ENCODE measurements around the gene RAET1L.
"Not testable (repeated sequence)": the region's sequence is repeated elsewhere in the genome, so short reads cannot be mapped to it uniquely, and the experiment has no call there.

Gene RAET1L

DNA sequence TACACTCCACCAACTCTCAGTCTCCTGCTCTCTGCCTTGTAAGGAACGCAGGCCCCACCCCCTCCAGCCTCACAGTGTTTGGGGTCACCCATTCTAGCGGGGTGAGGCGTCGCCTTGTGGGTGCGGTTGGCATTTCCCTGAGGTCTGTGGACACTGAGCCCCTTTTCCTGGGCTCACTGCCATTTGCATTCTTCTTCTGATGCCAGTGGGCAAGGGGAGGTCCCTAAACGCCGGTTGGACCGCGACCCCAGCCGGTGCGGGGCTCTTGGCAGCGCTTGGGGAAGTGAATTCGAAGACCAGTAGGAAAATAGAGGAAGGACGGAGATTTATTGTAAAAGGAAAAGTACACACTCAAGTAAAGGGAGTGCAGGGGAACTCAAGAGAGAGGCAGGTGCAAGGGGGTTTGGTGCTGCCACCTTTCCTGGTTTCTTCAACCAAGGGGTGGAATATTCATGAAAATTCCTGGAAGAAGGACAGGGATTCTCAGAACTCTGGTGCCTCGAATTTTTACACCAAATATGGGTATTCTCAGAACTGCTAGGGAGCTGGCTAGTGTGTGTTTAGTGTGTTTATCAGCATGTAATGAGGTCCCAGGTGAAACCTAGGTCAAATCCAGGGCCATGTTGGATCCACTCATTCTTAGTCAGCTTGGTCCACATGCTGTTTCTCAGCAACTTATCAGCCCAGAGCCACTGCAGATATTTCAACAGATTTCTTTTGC lies 9.9 kb downstream of the RAET1L start:
- not testable (repeated sequence) for DNase-seq

DNA sequence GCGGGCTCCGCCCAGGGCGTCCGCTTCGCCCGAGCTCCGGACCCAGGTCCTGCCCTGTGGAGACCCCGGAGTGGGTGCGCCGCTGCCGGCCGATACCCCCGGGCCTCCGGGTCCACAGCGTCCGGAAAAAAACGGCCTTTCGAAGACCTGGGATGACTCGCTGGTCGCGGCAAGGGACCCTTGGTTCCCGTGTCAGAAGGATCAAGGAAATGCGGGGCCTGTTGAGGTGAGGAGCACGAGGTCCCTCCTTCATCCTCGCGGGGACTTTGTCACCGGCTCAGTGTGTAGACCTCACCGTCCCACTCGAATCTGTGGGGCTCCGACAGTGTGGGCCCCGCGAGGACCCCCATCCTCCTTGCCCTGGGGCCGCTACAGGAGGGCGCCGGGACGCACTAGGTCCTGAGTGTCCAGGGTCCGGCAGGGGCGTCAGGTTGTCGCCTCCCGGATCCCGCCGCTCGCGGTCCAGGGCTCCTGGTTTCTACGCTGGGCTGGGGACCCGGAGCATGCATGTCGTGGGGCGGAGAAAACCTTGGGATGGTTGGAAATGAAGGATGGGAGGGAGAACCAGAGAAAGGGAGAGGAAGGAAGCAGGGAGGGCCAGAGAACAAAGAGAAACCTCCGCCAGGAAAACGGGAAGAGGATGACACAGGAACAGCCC lies 10.6 kb downstream of the RAET1L start:
- not testable (repeated sequence) for DNase-seq

DNA sequence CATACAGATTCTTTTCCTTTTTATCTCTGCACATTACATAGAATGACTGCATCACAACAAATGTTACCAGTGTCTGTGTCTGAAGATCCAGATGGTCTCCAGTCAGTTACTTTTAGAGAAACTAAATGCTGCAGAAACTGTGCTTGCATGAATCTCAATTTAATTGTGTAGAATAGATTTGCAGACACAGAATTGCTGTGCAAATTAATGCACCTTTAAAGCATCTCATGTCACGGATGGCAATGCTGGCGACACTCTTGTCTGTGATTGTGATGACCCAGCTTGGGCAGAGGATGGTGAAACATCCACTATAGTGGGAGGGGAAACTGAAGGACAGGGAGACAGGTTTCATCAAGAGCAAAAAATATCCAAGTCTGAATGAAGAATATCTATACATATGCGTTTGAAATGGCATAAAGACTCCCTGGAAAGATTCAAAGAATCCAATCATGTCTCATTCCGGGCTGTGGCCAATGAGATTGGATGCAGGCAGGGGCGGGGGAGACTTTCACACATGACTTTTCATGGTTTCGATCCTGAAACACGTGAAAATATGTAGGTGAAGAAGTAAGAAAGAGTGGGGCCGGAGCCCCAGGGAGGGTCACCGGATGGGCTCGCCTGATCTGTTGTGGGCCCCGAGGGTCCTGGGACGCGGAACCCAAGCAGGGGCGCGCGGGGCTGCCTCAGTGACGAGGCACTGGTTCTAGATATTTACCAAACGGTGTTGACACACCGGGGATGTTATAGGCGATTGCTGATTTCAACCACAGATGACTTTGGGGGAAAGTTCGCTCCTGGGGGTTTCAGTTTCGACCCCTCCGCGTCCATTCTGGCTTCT lies 11.3 kb downstream of the RAET1L start:
- not testable (repeated sequence) for DNase-seq

DNA sequence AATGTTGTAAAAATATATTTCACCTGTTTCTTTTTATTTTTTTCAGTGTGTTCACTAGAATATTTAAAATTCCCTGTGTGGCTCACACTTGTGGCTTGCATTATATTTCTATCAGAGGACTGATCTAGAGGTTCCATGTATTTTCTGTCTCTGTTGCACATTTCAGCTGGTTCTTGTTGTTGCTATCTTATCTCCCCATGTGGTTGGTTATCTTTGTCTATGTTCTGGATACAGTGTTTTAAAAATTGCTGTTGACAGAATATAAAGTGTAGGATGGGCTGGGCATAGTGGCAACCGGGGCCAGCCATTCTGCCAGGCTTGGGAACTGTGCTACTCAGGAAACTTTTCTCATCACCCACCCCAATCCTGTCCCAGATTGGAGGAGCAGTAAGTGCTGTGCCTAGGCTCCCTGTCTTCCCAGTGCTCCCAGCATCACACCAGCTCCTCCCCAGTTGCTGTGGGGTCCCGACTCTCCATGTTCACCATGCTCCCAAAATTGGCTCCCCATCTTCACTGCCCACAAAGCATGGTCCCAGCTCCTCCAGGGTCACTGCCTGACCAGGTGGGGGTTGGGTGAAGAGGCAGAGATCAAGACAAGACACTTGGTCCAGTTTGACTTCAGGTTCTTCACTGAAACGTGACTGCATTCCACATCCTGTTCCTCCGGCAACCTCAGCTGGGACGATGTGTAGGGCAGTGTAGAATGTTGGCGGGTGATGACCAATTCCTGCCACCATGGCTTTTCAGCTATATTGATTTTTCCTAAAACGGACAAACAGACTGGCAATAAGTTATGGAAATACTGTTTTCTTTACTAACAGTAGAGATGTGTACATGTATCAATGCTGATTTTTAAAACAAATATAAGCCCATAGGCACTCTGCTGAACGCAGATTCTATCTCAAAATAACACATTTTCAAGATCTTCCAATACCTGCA lies 12.2 kb downstream of the RAET1L start:
- DNase-seq = not testable (repeated sequence)

DNA sequence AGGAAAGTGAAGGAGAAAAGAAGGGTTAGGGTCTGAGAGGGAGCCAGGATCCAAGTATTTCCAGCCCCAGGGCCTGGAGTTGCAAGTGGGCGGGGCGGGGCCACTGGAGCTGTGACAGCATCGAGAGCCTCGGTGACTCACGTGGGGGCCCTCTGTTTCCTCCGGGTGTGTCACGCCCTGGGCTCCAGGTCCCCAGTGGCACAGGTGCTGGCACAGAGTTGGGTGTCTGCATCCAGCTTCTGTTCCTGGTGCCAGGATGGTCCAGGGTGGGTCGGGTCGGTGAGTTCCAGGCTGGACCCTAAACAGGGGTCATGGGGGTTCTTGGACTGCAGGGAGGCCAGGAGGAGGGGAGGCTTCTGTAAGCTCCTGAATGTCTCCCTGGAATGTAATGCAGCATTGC lies 16.7 kb downstream of the RAET1L start:
- no peak for DNase-seq

DNA sequence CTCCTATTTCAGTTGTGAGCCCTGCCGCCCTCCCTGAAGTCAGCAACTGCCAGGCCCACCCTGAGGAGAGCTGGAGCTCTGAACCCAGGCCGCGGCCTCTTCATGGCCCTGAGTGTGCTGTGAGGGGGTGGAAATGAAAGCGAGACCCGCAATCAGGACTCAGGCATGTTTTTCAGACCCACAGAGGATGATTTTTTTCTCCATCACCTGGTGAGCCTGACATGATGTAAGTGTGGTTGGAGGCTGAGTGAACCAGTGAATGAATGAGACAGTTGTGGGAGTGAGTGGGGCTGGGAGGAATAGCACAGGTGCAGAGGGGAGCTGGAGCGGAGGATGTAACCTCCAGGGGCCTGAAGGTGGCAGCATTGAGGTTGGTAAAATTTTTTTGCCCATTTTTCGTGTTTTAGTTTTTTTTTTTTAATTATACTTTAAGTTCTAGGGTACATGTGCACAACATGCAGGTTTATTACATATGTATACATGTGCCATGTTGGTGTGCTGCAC lies 18.3 kb downstream of the RAET1L start:
- DNase-seq = peak in 1 of 5 donors; percentile 36

DNA sequence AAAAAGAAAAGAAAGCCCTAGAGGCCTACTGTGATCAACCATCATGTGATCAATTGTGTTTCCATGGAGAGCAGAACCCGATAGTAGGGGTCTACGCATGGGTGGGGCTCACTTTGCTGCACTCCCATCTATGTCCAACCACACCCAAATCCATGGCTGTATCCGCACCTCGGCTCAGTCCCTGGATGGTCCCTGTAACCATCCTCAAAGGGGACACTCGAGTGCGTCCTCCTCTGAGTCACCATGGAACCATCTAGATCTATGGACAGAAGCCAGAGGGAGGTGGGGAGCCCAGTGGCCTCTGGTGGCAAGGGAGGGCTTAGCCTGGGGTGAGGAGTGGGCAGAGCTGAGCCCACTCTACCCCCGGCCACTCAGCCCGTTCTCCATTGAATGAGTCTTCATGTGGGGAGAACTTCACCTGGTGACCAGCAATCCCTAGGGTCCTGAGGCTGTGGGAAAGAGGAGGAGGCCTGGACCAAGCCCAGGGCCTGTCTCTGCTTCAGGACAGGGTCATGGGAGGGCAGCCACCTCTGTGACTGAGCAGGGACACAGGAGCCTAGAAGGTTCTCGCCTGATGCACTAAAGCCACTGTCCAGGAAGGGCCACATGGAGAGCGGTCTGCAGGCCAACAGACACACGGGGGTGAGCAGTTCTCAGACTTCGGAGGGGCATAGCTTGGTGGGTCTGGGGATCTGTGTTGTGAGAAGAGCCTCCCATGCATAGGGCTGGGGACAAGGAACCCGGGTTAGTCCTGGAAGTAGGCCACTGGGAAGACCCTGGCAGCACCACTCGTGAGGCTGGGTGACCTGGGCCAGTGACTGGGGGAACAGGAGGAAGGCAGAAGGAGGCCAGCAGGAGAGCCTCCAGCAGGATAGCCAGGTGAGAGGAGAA lies 19.3 kb downstream of the RAET1L start:
- DNase-seq = no peak

DNA sequence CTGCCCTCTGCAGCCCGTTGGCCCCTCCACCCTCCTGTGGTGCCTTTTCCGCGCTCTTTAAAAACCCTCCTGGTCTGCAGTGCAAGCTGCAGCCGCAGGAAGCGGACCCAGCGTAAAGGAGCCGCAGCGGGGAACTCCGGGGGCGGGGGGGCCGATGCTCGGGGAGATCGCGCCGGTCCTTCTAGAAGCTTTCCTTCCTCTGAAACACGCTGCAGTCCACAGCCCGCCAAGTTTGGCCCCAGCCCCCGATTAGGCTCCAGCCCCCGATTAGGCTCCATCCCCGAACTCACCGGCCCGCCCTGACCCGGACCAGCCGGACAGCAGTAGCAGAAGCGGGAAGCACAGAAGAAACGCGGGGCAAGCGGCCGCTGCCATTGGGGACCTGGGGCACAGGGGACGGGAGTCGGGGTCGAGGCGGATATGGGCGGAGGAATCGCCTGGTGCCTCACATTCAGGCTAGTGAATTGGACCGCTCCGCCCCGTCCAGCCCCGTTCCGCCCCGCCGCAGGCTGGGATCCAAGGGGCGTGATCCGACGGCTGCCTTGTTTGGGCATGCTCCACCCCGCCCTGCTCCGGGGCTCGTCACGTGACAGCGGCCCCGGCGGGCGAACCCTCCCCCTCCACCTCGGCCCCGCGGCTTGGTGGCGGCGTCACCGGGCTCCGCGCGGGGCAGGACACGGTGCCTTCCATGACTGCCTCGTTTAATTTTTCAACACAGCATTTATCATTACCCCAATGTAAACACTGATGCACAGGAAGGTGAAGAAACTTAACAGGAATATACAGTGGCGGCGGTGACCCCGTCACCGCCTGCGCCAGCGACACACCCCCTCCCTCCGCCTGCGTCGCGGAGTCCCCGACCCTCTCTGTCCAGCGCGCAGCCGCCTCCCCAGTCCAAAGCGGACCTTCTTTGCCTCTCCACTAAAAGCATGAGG lies 20.3 kb downstream of the RAET1L start:
- peak; percentile 86 to 92 (median 87) for DNase-seq

DNA sequence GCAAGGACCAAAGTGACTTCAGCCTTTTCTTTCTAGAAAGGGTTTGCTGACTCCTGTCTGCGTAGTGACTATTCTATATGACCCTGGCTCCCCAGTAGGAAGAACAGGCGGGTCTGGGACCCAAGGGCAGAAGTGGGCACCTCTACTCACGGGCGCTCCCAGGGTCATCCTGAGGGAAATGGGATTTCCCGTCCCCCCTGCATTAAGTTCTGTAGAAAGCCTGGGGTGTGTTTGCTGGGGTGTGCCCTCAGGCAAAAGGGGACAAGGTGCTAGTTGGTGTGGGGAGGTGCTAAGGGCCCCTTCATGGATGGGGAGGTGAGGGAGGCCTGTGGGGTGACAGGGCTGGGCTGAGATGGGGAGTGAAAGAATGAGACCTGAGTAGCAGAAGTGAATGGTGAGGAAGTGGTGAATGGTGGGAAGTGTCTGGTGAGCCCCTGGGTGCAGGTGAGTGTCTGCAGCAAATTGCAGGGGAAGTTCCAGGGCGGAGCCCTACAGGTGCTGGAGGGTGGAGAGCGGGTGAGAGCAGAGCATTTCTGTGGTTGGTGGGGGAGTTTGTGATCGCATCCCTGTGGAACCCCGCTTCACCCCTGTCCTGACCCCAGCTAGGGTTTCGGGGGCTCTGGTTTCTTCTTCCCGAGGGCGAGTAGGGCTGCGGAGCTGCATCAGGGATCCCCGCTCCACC lies 21.1 kb downstream of the RAET1L start:
- peak; percentile 41 to 63 (median 58) for DNase-seq

DNA sequence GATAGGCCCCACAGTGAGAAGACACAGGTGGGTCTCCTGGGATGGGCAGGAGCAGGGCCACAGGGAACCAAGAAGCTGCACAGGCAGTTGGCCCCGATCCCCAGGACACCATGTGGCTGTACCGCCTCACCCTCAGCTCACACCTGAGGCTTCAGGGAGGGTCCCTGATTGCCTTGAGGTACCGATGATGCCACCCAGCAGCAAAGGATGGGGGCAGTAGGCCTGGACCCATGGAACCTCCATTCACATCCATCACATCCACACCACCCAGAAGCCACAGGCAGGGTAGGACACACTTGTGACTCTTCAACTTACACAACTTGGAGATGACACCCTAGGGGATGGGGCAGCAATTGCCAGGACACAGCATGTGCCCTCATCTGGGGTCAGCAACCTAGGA lies 21.7 kb downstream of the RAET1L start:
- not testable (repeated sequence) for DNase-seq

DNA sequence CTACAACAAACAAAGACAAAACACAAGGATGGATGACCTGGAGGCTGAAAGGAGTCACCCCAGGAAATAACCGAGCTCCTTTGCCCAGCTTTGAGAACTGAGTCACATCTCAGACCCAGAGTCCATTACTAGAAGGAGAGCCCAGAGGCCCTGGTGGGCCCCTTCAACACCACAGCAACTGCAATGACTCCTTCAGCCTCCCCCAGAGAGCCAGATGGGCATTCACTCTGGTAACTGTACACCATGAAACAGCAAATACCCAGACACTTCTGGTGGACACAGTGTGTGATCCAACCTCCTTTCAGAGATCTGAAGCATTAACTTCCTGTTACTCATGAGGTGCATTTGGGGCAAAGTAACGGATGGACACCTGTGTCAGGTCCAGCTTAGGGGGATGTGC lies 22.6 kb downstream of the RAET1L start:
- DNase-seq = no peak

DNA sequence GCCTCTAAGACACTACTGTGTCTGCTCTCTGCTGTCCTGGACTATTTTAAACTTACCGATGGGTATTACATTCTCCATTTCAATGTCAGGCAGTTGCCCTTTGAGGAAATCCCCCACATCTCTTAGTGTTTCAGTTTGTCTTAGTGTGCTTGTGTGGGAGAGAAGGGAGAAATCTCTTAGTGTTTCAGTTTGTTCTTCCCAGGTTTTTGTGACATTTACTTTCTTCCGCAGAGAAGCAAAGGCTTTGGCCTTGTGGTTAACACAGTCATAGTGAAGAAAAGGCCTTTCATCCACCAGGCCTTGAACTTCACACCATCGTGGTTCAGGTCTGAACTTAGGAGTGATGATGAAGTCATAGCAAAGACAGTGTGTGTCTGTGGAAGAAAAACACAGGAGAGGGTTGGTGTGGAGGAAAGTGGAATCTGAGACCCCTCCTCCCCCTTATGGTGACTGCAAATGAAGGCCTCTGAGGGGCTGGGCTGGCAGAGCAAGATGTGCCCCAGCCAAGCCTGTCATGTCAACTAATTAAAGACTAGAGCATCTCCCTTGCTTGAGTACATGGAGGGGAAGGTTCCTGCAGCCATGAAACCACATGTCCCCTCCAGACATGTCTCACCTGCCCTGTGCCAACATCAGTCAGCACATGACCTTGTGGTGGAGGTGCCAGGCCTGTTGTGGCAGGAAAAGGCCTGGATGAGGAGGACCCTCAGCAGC lies 23.9 kb downstream of the RAET1L start:
- peak in 1 of 5 donors; percentile 52 for DNase-seq

DNA sequence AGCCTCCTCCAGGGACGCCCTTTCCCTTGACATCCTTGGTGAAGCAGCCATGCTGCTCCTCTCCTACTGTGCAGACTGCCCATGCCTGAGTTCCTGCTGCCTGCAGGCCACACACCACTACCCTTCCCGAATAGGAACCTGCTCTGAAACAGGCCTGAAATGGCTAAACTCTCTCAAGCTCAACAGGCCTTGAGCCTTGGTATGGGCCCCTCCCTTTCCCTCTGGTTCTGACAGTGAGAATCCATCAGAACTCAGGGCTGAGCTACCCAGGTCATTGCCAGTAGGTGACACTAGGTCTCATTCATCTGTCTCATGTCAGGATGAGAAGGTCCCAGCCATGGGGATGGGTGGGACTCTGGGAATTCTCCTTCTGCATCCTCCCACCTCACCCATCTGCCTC lies 25.7 kb downstream of the RAET1L start:
- no peak for DNase-seq

DNA sequence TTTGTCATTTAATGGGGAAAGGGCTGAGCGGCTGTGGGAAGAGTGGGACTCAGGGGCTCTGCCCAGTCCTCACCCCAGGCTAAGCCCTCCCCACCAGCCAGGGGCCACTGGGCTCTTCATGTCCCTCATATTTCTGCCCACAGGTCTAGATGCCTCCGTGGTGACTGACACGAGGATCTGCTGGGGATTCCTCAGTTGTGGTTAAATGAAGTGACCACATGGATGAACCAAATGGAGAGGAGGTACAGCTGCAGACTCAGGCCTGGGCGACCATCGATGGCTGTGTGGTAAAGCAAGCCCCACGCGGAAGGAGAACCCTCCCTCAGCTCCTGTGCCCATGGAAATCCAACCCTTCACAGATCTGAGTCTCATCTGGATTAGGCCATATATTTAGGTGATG lies 29.4 kb downstream of the RAET1L start:
- no peak for DNase-seq

DNA sequence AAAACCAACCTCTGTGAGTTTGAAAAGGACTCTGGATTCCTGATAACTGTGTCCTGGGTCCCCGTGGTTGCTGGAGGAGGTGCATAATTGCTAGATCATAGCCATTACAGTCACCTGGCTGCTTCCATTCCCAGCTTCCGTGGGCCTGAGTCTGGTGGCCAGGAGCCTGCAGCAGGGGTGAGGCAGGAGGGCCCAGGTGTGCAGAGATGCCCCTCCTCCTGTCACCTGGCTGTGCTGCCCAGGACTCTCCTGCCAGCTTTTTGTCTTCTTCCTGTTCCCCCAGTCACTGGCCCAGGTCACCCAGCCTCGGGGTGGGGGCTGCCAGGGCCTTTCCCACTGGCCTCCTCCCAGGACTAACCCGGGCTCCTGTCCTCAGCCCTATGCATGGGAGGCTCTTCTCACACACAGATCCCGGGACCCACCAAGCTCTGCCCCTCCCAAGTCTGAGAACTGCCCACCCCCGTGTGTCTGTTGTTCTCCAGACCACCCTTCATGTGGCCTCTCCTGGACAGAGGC lies 30.0 kb downstream of the RAET1L start:
- DNase-seq = no peak

DNA sequence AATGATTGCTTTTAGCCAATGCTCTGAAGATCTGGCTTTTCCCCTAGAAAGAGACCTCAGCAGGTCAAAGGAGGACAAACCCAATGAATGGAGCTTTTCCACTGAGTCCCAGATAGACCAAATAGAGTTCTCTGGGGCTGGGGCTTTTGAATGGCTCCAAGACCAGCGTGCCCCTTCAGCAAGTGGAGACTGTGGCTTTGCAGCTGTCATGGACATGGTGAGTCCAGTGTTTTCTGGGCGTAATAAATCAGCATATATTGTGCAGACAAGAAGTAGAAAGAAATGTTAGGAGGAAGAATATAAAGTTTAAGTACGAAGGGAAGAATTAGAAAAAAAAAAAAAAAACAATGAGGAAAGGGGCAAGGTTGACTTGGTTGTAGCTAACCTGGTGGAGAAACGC lies 33.5 kb downstream of the RAET1L start:
- no peak for DNase-seq

DNA sequence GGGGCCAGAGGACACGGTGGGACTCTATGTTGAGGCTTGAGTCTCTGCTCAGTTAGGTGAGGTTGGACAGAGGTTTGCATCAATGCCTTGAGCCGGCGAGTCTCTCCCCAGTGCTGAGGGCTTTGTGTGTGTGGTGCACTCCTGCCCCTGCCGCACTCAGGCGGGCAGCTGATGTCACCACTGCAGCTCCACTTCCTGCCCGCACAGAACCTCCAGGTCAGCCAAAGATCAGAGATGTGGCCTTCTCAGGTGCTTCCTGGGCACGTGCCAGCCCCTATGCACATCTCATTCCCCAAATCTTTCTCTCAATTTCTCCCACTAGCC lies 33.9 kb downstream of the RAET1L start:
- not testable (repeated sequence) for DNase-seq

DNA sequence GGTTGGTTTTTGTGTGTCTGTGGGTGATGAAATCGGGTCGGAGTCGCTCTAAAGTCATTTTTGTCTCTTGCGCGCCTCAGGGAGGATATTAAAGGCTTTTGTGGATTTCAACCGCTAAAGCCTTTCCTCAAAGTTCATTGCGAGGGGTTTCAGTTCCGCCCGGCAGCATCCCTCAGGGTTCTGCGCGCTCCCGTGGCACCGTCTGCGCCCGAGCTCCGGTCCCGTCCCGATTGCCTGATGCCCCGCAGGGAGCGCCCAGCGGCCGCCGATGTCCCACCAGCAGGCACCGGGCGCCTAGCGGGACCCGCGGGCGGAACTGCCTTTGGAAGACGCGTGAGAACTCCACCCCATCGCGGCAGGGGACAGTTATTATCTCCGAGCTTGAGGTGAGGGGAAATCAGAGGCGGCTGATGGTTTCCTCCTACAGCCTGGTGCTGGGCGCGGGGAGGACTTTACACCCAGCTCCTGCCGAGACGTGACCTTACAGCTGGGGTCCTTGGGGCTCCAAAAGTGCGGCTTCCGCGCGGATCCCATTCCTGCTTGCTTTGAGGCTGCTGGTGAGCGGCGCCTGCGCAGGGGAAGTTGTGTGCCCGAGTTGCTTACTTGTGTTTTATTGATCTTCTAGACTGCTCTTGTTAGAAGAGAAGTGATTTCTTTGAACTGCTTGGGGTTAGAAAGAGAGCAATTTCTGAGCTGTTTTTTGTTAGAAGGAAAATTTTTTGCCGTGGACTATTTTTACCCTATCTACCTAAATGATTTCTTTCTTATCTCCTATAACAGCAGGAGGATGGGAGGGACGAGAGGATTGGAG lies 34.5 kb downstream of the RAET1L start:
- DNase-seq = peak in 1 of 5 donors; percentile 30

Measured in T-helper 1 cell (primary cell).